GM12873 (cell line): ENCODE data around the gene SLC66A2.

Source experiments
- CTCF ChIP-seq: IDR thresholded peaks from 2 replicates; pipeline ENCODE4 v1.5.1; 2012; ENCODE audit warnings: low read depth, mild to moderate bottlenecking, moderate library complexity, low read length, control low read depth; ENCODE audit not compliant: insufficient read depth; ENCODE audit errors: missing control alignments

Gene SLC66A2

GRCh38 chr18:79905993-79906392, 45.5 kb downstream of the SLC66A2 start:
- no peak for TF ChIP-seq CTCF

GRCh38 chr18:79905389-79905911, 46.0 kb downstream of the SLC66A2 start:
- TF ChIP-seq CTCF, result no peak

DNA sequence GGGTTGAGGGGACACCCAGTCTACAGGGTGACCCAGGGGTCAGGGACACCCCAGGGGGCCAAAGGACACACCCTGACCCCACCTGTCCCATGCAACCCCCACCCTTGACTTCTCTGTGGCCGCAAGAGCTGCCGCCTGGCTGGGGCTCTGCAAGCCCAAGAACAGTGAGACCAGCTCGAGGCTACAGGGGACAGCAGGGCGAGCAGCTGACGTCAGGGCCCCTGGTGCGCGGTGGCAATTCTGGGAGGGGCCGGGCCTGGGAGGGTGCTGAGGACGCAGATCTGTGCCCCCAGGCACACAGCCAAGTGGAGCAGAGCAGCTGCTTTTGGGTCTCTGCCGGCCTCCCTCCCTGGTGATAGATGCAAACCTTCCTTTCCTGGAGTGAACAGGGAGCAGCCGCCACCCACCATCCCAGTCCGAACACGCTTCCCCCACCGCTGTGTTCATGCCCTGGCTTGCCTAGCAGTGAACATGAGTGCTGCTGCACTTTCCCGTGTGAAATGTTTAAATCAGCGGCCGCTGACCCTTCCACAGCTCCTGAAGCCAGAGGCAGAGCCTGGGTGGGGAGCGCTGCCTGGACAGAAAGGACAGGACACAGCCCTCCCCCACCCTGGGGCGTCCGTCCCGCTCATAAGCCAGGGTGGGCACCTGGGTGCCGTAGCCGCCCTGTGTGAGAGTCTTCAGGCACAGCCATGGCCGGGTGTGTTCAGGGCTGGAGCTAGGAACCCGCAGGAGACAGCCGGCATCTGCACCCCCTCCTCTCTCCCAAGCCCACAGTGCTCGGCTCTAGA, 46.9 kb downstream of the SLC66A2 start:
- TF ChIP-seq CTCF, result no peak

- no peak for TF ChIP-seq CTCF
Observed at GRCh38 chr18:79903787-79904356, 47.6 kb downstream of the SLC66A2 start.

GRCh38 chr18:79903071-79903635, 48.3 kb downstream of the SLC66A2 start:
- no peak for TF ChIP-seq CTCF

DNA sequence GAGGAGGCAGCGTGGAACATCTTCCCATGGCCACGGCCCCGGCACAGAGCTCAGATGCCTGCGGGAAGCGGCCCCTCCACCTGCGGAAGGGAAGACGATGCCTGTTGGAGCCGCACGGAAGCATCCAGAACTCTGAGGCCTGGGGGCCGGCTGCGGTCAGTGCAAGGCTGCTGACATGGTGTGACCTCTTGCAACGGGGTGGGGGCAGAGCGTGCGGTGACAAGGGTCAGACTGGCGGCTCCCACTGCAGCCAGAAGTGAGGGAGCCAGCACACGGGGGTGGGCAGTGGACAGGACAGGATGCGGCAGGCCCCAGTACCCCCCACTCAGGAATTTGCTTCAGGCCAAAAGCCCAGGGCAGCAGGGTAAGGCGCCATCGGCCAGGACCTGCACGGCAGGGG, 48.8 kb downstream of the SLC66A2 start:
- TF ChIP-seq CTCF, result no peak

DNA sequence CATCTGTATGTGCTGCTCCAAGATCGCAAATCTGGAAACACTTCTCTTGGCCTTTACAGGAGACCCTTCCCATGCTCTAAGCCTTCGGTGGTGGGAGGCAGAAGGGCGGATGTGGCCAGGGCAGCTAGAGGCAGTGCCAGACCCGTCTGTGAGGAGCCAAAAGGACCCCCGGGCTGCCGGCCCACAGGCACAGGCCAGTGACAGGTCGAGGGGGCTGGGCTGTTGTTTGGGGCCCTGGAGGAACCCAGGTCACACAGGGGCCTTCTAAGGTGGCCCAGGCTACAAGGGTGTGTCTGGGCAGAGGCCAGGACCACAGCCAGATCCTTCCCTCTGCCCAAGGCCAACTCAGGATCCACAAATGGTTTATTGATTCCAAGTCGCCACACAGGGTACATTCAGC, 49.4 kb downstream of the SLC66A2 start:
- no peak for TF ChIP-seq CTCF
